ENCODE measurements around the gene CEP89. TPM values are rescaled to one million over a fixed set of nuclear protein-coding genes. Genes with fewer than 3 reads are reported as not detected.

Gene CEP89
- total RNA-seq, 1 experiment from 2014 or later, result 21.1 TPM

DNA sequence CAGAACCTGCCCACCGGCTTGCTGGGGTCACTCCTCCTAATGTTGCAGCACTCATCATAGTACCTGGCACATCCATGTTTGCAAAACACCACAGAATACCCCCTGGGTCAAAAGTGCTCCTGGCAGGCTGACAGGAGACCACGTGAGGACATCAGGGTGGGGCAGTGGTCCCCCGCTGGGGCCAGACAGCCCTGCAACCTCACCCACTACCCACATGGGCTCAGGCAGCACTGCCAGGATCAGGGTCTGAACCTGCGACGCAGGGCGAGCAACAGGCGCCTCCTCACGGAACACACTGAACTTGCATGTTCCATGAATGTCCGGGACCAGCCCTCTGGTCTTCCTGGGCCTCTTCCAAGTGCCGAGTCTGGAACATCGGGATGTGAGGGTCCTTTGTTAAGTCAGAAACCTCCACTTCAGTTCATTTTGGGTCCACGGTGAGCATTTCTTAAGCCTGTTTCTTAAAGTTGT, 100.7 kb downstream of the CEP89 start:
- Mint-ChIP-seq H3K4me3 (no peak overlapping the region), H3K4me1 (peaks cover 22% of the 10 kb centered on the region), H3K27me3 (ENCODE audit: low read depth) (no peaks in the 10 kb centered on the region), H3K9me3 (peaks cover 8% of the 10 kb centered on the region), H3K36me3 (no peaks in the 10 kb centered on the region; the same call in 1 of the 2 replicates), H3K27ac (no peak overlapping the region)
- TF ChIP-seq ATF1 (CRISPR knock-in tag; IDR thresholded peaks at IDR 0.05), result no peak
- ATAC-seq (no peak), DNase-seq (ENCODE audit: low spot score) (no peak)
- ChIA-PET CTCF (interaction anchor here (0.6 to 1.0 kb wide), 2 partner anchors 151 to 346 kb away, joined by 3 to 4 read pairs; no protein-coding TSS in a partner anchor), POLR2A (interaction anchor here (0.7 kb wide), 1 partner anchor 91 kb away, joined by 3 read pairs; no protein-coding TSS in a partner anchor)

DNA sequence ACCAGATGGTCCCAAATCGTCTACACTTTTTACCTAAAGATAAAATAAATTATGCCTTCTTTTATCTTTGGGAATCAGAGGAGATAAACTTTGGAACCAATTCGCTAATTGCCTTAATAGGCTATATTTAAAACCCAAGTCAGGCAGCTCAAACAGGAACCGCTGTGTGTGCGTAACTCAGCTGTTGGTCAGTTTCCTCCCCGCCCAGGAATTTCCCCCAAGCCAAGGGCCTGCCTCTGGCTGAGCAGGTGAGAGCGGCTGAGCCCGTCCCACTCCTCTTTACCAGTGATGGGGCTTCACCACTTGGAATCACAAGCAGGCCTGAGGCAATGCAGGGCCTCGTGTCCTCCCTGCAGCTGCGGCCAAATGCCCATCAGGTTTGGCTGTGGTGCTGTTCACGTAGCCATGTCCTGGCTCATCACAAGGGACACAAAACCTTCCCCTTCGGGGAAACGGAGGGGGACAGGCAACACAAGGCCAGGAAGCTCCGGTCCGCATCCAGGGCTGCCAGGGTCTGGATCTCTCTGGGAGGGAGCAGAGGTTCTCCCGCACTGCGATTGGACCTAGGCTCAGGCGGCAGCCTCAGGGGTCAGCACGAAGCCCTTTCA, 101.7 kb downstream of the CEP89 start:
- Mint-ChIP-seq H3K27ac (no peak overlapping the region), H3K27me3 (ENCODE audit: low read depth) (no peaks in the 10 kb centered on the region), H3K4me3 (no peak overlapping the region), H3K4me1 (peaks cover 17% of the 10 kb centered on the region), H3K9me3 (peaks cover 8% of the 10 kb centered on the region), H3K36me3 (no peaks in the 10 kb centered on the region; the same call in 1 of the 2 replicates)
- ChIA-PET CTCF (interaction anchor here (1.0 kb wide), 2 partner anchors 102 to 150 kb away, joined by 3 to 4 read pairs; partner anchors contain the start of genes CEP89 and FAAP24), POLR2A (interaction anchor here (0.5 kb wide), 1 partner anchor 95 kb away, joined by 3 read pairs; no protein-coding TSS in a partner anchor)
- DNase-seq (ENCODE audit: low spot score) (peak; percentile 55), ATAC-seq (peak; percentile 69)
- no peak for TF ChIP-seq ZNF671 (CRISPR knock-in tag; IDR thresholded peaks at IDR 0.05)
- TF ChIP-seq TP53 (CRISPR knock-in tag; IDR thresholded peaks at IDR 0.05), result no peak
- TF ChIP-seq, protein P1, sequence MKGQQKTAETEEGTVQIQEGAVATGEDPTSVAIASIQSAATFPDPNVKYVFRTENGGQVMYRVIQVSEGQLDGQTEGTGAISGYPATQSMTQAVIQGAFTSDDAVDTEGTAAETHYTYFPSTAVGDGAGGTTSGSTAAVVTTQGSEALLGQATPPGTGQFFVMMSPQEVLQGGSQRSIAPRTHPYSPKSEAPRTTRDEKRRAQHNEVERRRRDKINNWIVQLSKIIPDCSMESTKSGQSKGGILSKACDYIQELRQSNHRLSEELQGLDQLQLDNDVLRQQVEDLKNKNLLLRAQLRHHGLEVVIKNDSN (CRISPR knock-in tag; IDR thresholded peaks at IDR 0.05), result no peak
- TF ChIP-seq, protein P2, sequence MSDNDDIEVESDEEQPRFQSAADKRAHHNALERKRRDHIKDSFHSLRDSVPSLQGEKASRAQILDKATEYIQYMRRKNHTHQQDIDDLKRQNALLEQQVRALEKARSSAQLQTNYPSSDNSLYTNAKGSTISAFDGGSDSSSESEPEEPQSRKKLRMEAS (CRISPR knock-in tag; IDR thresholded peaks at IDR 0.05), result 0 out of 2 replicates have a peak, but pooled peaks have one; percentile 18

DNA sequence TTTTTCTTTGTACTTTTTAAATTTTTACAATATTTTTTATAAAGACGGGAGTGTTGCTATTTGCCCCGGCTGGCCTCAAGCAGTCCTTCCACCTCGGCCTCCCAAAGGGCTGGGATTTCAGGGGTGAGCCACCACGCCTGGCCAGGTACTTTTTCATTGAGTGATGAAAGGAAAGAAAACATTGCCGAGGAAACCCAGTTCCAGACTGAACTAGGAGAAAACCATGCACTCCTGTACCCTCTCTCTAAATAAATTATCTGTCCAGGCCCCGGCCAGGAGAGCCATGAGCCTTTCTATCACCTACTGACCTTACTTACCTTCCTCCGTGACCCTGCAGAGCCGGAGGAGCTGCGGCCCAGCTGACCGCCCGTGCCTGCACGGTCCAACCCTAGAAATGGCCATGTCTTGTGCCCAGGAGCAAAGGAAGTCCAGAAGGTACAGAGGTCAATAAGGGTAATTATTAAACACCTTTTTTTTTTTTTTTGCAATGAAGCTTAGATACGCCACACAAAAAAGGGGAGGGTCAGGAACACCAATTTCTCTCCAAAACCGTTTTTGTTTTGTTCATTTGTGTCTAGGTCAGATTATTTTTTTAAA, 102.3 kb downstream of the CEP89 start, which contains the start of gene SLC7A9:
Gene SLC7A9, minus strand, starts transcription at position 399 of the 597 bp plus-strand sequence. CDS start 1,233 bp downstream, outside the sequence.
- ChIA-PET POLR2A (no interaction called here), CTCF (interaction anchor here (1.0 kb wide), 1 partner anchor 102 kb away, joined by 4 read pairs; the partner anchor contains the start of genes CEP89 and FAAP24)
- Mint-ChIP-seq H3K36me3 (no peaks in the 10 kb centered on the region; the same call in 1 of the 2 replicates), H3K27me3 (ENCODE audit: low read depth) (no peaks in the 10 kb centered on the region), H3K4me3 (no peak within 1 kb of the TSS), H3K27ac (no peak within 1 kb of the TSS), H3K4me1 (peaks cover 17% of the 10 kb centered on the region), H3K9me3 (peaks cover 8% of the 10 kb centered on the region)
- TF ChIP-seq HMGA2 (CRISPR knock-in tag; IDR thresholded peaks at IDR 0.05), result no peak
- no peak for TF ChIP-seq GABPB1 (CRISPR knock-in tag; IDR thresholded peaks at IDR 0.05)
- TF ChIP-seq ZNF263 (CRISPR knock-in tag; IDR thresholded peaks at IDR 0.05; ENCODE audit: low read depth), result no peak
- TF ChIP-seq MXD4 (CRISPR knock-in tag; IDR thresholded peaks at IDR 0.05; ENCODE audit: borderline replicate concordance), result no peak
- ATAC-seq (no peak), DNase-seq (ENCODE audit: low spot score) (no peak)

DNA sequence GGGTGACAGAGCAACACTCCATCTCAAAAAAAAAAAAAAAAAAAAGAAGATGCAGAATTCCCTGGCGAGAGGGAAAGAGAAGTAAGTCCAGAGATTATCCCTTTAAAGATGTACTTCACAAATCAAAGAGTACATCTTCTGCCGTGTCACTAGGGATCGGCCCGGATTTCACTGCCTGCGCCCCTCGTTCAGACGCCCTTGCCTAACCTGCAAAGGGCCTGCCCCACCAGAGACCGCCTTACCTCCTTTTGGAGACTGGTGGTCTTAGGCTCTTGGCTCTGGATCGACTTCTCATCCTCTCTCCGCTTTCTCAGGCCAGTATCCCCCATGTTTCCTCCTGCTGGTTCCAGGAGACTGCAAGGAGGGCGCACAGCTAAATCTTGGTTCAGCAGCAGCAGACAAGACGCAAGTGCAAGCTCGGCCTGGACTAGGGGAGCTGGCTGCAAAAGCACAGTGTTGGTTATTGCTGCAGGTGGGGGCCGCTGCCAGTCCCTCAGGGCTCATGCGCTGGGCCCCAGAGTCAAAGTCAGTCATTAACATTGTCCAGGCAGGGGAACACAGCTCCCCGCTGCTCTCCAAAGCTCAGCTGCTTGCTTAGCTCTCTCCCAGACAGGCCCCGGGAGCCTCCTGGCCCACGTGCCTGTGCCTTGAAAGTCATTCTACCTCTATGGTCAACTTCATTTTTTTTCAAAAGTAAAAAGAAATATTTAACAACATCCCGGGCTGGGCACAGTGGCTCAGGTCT, 103.4 kb downstream of the CEP89 start:
- no peak for DNase-seq (ENCODE audit: low spot score)
- no peak for ATAC-seq
- Mint-ChIP-seq H3K36me3 (no peaks in the 10 kb centered on the region; the same call in 1 of the 2 replicates), H3K27ac (no peak overlapping the region; the same call in 1 of the 2 replicates), H3K4me3 (no peak overlapping the region), H3K4me1 (peaks cover 17% of the 10 kb centered on the region), H3K9me3 (peaks cover 8% of the 10 kb centered on the region), H3K27me3 (ENCODE audit: low read depth) (no peaks in the 10 kb centered on the region)
- no peak for TF ChIP-seq CBFB (CRISPR knock-in tag; IDR thresholded peaks at IDR 0.05; ENCODE audit: low read depth)
- TF ChIP-seq ZBTB21 (CRISPR knock-in tag; IDR thresholded peaks at IDR 0.05; ENCODE audit: borderline replicate concordance), result no peak
- TF ChIP-seq ZNF317 (CRISPR knock-in tag; IDR thresholded peaks at IDR 0.05; ENCODE audit: borderline replicate concordance, low read depth), result no peak
- TF ChIP-seq FOXJ3 (CRISPR knock-in tag; IDR thresholded peaks at IDR 0.05; ENCODE audit: borderline replicate concordance), result no peak
- TF ChIP-seq NFE2L1 (CRISPR knock-in tag; IDR thresholded peaks at IDR 0.05), result no peak
- TF ChIP-seq ATF1 (CRISPR knock-in tag; IDR thresholded peaks at IDR 0.05), result no peak
- TF ChIP-seq, protein P3, sequence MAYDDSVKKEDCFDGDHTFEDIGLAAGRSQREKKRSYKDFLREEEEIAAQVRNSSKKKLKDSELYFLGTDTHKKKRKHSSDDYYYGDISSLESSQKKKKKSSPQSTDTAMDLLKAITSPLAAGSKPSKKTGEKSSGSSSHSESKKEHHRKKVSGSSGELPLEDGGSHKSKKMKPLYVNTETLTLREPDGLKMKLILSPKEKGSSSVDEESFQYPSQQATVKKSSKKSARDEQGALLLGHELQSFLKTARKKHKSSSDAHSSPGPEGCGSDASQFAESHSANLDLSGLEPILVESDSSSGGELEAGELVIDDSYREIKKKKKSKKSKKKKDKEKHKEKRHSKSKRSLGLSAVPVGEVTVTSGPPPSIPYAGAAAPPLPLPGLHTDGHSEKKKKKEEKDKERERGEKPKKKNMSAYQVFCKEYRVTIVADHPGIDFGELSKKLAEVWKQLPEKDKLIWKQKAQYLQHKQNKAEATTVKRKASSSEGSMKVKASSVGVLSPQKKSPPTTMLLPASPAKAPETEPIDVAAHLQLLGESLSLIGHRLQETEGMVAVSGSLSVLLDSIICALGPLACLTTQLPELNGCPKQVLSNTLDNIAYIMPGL (CRISPR knock-in tag; IDR thresholded peaks at IDR 0.05), result no peak
- TF ChIP-seq, protein P2 (CRISPR knock-in tag; IDR thresholded peaks at IDR 0.05), result no peak
- TF ChIP-seq, protein P4, sequence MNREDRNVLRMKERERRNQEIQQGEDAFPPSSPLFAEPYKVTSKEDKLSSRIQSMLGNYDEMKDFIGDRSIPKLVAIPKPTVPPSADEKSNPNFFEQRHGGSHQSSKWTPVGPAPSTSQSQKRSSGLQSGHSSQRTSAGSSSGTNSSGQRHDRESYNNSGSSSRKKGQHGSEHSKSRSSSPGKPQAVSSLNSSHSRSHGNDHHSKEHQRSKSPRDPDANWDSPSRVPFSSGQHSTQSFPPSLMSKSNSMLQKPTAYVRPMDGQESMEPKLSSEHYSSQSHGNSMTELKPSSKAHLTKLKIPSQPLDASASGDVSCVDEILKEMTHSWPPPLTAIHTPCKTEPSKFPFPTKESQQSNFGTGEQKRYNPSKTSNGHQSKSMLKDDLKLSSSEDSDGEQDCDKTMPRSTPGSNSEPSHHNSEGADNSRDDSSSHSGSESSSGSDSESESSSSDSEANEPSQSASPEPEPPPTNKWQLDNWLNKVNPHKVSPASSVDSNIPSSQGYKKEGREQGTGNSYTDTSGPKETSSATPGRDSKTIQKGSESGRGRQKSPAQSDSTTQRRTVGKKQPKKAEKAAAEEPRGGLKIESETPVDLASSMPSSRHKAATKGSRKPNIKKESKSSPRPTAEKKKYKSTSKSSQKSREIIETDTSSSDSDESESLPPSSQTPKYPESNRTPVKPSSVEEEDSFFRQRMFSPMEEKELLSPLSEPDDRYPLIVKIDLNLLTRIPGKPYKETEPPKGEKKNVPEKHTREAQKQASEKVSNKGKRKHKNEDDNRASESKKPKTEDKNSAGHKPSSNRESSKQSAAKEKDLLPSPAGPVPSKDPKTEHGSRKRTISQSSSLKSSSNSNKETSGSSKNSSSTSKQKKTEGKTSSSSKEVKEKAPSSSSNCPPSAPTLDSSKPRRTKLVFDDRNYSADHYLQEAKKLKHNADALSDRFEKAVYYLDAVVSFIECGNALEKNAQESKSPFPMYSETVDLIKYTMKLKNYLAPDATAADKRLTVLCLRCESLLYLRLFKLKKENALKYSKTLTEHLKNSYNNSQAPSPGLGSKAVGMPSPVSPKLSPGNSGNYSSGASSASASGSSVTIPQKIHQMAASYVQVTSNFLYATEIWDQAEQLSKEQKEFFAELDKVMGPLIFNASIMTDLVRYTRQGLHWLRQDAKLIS (CRISPR knock-in tag; IDR thresholded peaks at IDR 0.05; ENCODE audit: borderline replicate concordance), result no peak
- ChIA-PET POLR2A (no interaction called here), CTCF (no interaction called here)
